ENCODE measurements around the gene SNAPC4.

Gene SNAPC4

GRCh38 chr9:136400038-136400834 lies at the start of gene SNAPC4:
Gene SNAPC4, minus strand, starts transcription at chr9:136400170. Its CDS starts 1,742 bp downstream, at chr9:136398428.
- DNase-seq (ENCODE audit: low read depth in 2 of 2) = peak; percentile 46 to 56

GRCh38 chr9:136448655-136449054 lies 48.7 kb upstream of the SNAPC4 start:
- no peak for DNase-seq (ENCODE audit: low read depth in 2 of 2)

- DNase-seq (ENCODE audit: low read depth in 2 of 2) = no peak
These were observed 47.3 kb upstream of the SNAPC4 start for GRCh38 chr9:136447173-136447778.

GRCh38 chr9:136445799-136446198 lies 45.8 kb upstream of the SNAPC4 start:
- no peak for DNase-seq (ENCODE audit: low read depth in 2 of 2)

GRCh38 chr9:136444102-136444501 lies 44.1 kb upstream of the SNAPC4 start:
- no peak for DNase-seq (ENCODE audit: low read depth in 2 of 2)

GRCh38 chr9:136443687-136444086 lies 43.7 kb upstream of the SNAPC4 start:
- DNase-seq (ENCODE audit: low read depth in 2 of 2) = no peak

- DNase-seq (ENCODE audit: low read depth in 2 of 2) = no peak
These were observed 43.1 kb upstream of the SNAPC4 start for GRCh38 chr9:136443087-136443486.

- no peak for DNase-seq (ENCODE audit: low read depth in 2 of 2)
These were observed 42.3 kb upstream of the SNAPC4 start for GRCh38 chr9:136442265-136442664.

GRCh38 chr9:136441681-136442245 lies 41.8 kb upstream of the SNAPC4 start:
- no peak for DNase-seq (ENCODE audit: low read depth in 2 of 2)

- DNase-seq (ENCODE audit: low read depth in 2 of 2) = no peak
These were observed 41.3 kb upstream of the SNAPC4 start for GRCh38 chr9:136441191-136441680.

GRCh38 chr9:136439481-136440408 lies 39.8 kb upstream of the SNAPC4 start, which contains the start of gene INPP5E:
Gene INPP5E, minus strand, starts transcription at chr9:136439845. Its CDS starts 426 bp downstream, at chr9:136439419.
- peak; percentile 25 to 38 for DNase-seq (ENCODE audit: low read depth in 2 of 2)

GRCh38 chr9:136438548-136439480 lies 38.8 kb upstream of the SNAPC4 start:
- no peak for DNase-seq (ENCODE audit: low read depth in 2 of 2)

GRCh38 chr9:136437839-136438547 lies 38.0 kb upstream of the SNAPC4 start:
- DNase-seq (ENCODE audit: low read depth in 2 of 2) = no peak

GRCh38 chr9:136437430-136437829 lies 37.5 kb upstream of the SNAPC4 start:
- DNase-seq (ENCODE audit: low read depth in 2 of 2) = peak in 1 of 2 experiments; percentile 3

- DNase-seq (ENCODE audit: low read depth in 2 of 2) = no peak
These were observed 36.2 kb upstream of the SNAPC4 start for GRCh38 chr9:136436055-136436634.

- DNase-seq (ENCODE audit: low read depth in 2 of 2) = no peak
These were observed 34.7 kb upstream of the SNAPC4 start for GRCh38 chr9:136434580-136435169.

- no peak for DNase-seq (ENCODE audit: low read depth in 2 of 2)
These were observed 34.0 kb upstream of the SNAPC4 start for GRCh38 chr9:136433849-136434579.

GRCh38 chr9:136433043-136433715 lies 33.2 kb upstream of the SNAPC4 start:
- DNase-seq (ENCODE audit: low read depth in 2 of 2) = no peak

Data from fibroblast of skin of left biceps (primary cell).